Right lobe of liver (tissue), 6 donors: ENCODE results near the gene NBEAL1. TPM values are rescaled to one million over a fixed set of nuclear protein-coding genes. Genes with fewer than 3 reads are reported as not detected.
"Not testable (repeated sequence)": the region's sequence is repeated elsewhere in the genome, so short reads cannot be mapped to it uniquely, and the experiment has no call there.

ENCODE experiments used
- ATAC-seq, 4 donors: fragments of 200-7000 bp; cut with Tn5 transposase; one replicate each; pipeline ENCODE4 v1.9.1; 2020; ENCODE audit warnings: mild to moderate bottlenecking in 4 of 4, moderate library complexity in 4 of 4
- DNase-seq, 3 donors: peaks; one replicate each; pipeline ENCODE4 v3.0.0-alpha.2; 2020
- H3K27ac ChIP-seq, 3 donors: fragments of 200-600 bp; one replicate each; pipeline ENCODE4 v1.8.0; 2022
- H3K27me3 ChIP-seq, 2 donors: fragments of 200-600 bp; one replicate each; pipeline ENCODE4 v1.8.0; 2022
- H3K36me3 ChIP-seq, 4 donors: fragments of 200-600 bp; sonication (generic) in 1 of 4; one replicate each; pipeline versions ENCODE4 v1.5.1 to v1.8.0; 2017 to 2022; ENCODE audit warnings: control low read depth in 1 of 4
- H3K4me1 ChIP-seq, 4 donors: fragments of 200-600 bp; sonication (generic) in 1 of 4; one replicate each; pipeline versions ENCODE4 v1.5.1 to v1.8.0; 2017 to 2022; ENCODE audit warnings: control low read depth in 1 of 4
- H3K4me3 ChIP-seq, 3 donors: fragments of 200-600 bp; one replicate each; pipeline ENCODE4 v1.8.0; 2022
- H3K9me3 ChIP-seq, 4 donors: fragments of 200-600 bp; sonication (generic) in 1 of 4; one replicate each; pipeline versions ENCODE4 v1.5.1 to v1.8.0; 2017 to 2022; ENCODE audit warnings: control low read depth in 1 of 4
- POLR2A ChIP-seq: fragments of 450-650 bp; IDR thresholded peaks from one replicate; pipeline ENCODE4 v1.6.1; 2017; ENCODE audit warnings: antibody characterized with exemption, mild to moderate bottlenecking
- WGBS: methylation state at CpG from one replicate; pipeline ENCODE4 v1.1.6; 2018; ENCODE audit warnings: low coverage, low lambda C conversion rate; ENCODE audit not compliant: insufficient coverage; ENCODE audit errors: missing lambda C conversion rate; 5-methylcytosine and 5-hydroxymethylcytosine counted together
- intact Hi-C, 2 donors: fragments of 100-400 bp; cut with DNase I; formaldehyde crosslinking; loops; one replicate each; pipeline versions ENCODE4 v1.11.2 to v1.14.1; 2022
- small RNA-seq, 2 experiments: library from RNA; depleted of rRNA; stranded (forward); fragments of <200 nt; gene quantifications; one replicate each; pipeline ENCODE3, GENCODE V24; 2016
- total RNA-seq, 6 experiments: library from RNA; depleted of rRNA in 2 of 6; stranded (reverse); fragments of >200 nt in 2 of 6; fragmentation: NEBNext Ultra II Directional in 3 of 6; extraction: Animal tissue kit (Norgen Biotek cat#: 25700) in 3 of 6; gene quantifications; one replicate each; pipeline versions ENCODE4 v1.1.0 to v1.2.4, GENCODE V29; 2016 to 2023
- TF ChIP-seq, protein P1 (sequence below), 4 donors: fragments of 200-600 bp in 3 of 4; fragments of 450-650 bp in 1 of 4; IDR thresholded peaks; one replicate each; pipeline versions ENCODE4 v1.5.1 to v1.8.0; 2016 to 2022; ENCODE audit warnings: antibody characterized with exemption in 4 of 4, mild to moderate bottlenecking in 2 of 4
- donor health status: DM: no; HTN: yes; CAD: no.
- donor health status: DM: no; HTN: no; CAD: no.
- donor health status: DM: no; HTN: no; CAD: no.
- donor health status: DM: no; HTN: yes; CAD: no.
- donor health status: DM: no; HTN: yes; CAD: no.

NBEAL1 gene
- total RNA-seq, 6 experiments from 2014 or later: 16.4 to 28.6 (median 21.9) TPM

DNA sequence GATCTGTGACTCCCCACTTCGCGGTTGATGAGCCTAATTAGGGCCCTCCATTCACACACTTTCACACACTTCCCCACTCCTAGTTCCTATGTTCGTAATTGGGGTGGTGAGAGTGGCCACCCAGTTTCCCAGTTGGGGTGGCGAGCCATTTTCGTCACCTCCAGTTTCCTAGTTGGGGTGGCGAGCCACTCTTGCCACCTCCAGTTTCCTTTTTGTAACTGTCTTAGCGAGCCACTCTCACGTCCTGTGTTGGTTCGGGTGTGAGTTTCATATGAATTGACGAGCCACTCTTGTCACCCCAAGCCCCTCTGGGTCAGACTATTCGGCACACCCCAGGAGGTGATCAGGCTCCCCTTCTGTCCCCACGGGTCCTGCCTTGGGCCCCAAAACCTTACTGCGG lies 238.1 kb downstream of the NBEAL1 start:
- intact Hi-C loops: no loop called here
- H3K4me1 ChIP-seq: no peaks in the 10 kb centered on the region
- DNase-seq (no peak), ATAC-seq (no peak)
- 81% methylated on average over 13 of the region's 13 CpGs for WGBS
- H3K9me3 ChIP-seq: no peaks in the 10 kb centered on the region
- no peak for TF ChIP-seq POLR2A
- H3K27me3 ChIP-seq: no peaks in the 10 kb centered on the region
- no peak overlapping the region for H3K27ac ChIP-seq
- H3K4me3 ChIP-seq: no peak overlapping the region
- H3K36me3 ChIP-seq: peaks cover 0 to 40% (median 6%) of the 10 kb centered on the region in 4 donors

DNA sequence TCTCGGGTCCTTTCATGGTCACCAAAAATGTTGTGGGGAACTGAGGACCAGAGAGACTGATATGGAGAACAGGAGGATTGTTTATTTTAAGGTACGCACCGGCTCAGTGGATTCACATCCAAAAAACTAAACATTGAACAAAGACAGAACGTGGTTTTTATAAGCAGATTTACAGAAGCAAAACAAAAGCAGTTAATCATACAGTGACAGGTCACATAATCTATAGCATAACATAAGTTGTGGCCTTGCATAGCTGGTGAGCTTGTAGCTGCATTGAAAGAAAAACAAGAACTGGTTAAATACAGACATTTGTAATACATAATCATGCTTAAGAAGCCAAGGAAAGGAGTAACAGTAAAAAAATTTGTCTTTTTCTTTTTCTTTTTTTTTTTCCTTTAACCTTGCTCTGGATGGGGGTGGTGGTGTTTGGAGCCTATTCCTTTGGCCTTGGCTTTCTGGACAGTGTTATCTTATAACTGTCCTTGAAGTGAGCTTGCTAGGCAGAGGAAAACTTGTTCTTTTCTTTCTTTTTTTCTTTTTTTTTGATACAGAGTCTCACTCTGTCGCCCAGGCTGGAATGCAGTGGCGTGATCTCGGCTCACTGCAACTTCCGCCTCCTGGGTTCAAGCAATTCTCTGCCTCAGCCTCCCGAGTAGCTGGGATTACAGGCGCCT lies 238.9 kb downstream of the NBEAL1 start:
- ATAC-seq, intact Hi-C loops, H3K4me1 ChIP-seq, H3K27ac ChIP-seq, H3K9me3 ChIP-seq, DNase-seq, H3K27me3 ChIP-seq, H3K4me3 ChIP-seq: not testable (repeated sequence)
- H3K36me3 ChIP-seq: peaks cover 0 to 46% (median 6%) of the 10 kb centered on the region in 4 donors
- WGBS: 89% methylated on average over 5 of the region's 10 CpGs

DNA sequence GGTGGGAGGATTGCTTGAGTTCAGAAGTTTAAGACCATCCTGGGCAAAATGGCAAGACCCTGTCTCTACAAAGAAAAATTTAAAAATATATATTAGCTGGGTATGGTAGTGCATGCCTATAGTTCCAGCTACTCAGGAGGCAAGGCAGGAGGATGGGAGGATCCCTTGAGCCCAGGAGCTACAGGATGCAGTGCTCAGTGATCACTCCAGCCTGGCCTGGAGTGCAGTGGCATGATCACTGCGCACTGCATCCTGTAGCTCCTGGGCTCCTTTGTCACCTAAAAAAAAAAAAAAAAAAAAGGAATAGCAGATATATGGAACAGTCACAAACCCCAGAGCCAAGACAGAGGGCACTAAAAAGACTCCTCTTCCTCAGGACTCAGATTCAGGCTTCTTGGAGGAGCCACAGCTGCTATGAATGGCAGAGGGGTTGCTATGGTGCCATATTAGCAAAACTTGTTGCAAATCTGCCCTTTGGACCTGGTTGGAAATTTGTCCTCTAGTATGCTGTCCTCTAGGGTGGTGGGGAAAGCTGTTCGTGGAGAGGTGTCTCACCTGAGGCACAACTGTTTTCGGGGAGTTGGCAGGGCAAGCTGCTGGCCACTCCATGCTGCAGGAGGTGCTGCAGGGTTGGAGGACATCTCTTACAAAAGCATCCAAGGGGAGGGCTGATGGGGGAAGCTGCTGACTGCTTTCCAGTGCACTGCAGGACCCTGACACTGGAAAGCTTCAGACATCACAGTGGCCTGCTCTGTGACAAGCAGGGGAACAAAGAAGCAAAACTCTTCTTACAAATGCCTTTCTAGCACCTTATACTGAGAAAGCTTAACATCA lies 246.9 kb downstream of the NBEAL1 start:
- DNase-seq: no peak
- peak in 3 of 4 donors; percentile 22 to 62 (median 25) for ATAC-seq
- WGBS: no CpG with 5 or more reads among the region's 3 CpGs

More for the DNA sequence above, 246.9 kb downstream of the NBEAL1 start:
- H3K4me1 ChIP-seq: peaks cover 0 to 5% (median 0%) of the 10 kb centered on the region in 4 donors
- H3K27ac ChIP-seq: no peak overlapping the region
- TF ChIP-seq, protein P1, sequence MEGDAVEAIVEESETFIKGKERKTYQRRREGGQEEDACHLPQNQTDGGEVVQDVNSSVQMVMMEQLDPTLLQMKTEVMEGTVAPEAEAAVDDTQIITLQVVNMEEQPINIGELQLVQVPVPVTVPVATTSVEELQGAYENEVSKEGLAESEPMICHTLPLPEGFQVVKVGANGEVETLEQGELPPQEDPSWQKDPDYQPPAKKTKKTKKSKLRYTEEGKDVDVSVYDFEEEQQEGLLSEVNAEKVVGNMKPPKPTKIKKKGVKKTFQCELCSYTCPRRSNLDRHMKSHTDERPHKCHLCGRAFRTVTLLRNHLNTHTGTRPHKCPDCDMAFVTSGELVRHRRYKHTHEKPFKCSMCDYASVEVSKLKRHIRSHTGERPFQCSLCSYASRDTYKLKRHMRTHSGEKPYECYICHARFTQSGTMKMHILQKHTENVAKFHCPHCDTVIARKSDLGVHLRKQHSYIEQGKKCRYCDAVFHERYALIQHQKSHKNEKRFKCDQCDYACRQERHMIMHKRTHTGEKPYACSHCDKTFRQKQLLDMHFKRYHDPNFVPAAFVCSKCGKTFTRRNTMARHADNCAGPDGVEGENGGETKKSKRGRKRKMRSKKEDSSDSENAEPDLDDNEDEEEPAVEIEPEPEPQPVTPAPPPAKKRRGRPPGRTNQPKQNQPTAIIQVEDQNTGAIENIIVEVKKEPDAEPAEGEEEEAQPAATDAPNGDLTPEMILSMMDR (IDR thresholded peaks at IDR 0.05): no peak
- no peak for TF ChIP-seq POLR2A
- H3K27me3 ChIP-seq: no peaks in the 10 kb centered on the region
- no peaks in the 10 kb centered on the region for H3K9me3 ChIP-seq
- peaks cover 0 to 40% (median 7%) of the 10 kb centered on the region in 4 donors for H3K36me3 ChIP-seq
- intact Hi-C loops: no loop called here
- no peak overlapping the region for H3K4me3 ChIP-seq

Small RNA genes lying within 50 kb of the gene (small RNA-seq; reads per million reads assigned to genes)
- gene AC010900.2 (0 reads per million in 2 experiments), gene RF00408 (0 reads per million in 2 experiments), gene RN7SL670P (0 reads per million in 2 experiments)

Other genes with a start within 250 kb of the NBEAL1 start
- gene ICA1L, start 143.1 kb upstream of the NBEAL1 start, total RNA-seq: under 1 TPM; 0.07 to 0.53 (median 0.15) TPM
- gene WDR12, start 103.2 kb upstream of the NBEAL1 start, total RNA-seq: 10 to 100 TPM; 14.2 to 27.0 (median 19.8) TPM
- gene CARF, start 102.6 kb upstream of the NBEAL1 start, total RNA-seq: 1 to 10 TPM; 3.0 to 6.9 (median 4.3) TPM
- gene CYP20A1, start 224.1 kb downstream of the NBEAL1 start, total RNA-seq: 10 to 100 TPM; 13.1 to 20.8 (median 16.4) TPM